T-helper 1 cell (primary cell): ENCODE results near the gene GPBP1.
"Not testable (repeated sequence)": the region's sequence is repeated elsewhere in the genome, so short reads cannot be mapped to it uniquely, and the experiment has no call there.

Experiments
- DNase-seq, 5 donors: peaks; one replicate each; pipeline ENCODE4 v3.0.0-alpha.2; 2012 to 2020

GPBP1 gene

DNA sequence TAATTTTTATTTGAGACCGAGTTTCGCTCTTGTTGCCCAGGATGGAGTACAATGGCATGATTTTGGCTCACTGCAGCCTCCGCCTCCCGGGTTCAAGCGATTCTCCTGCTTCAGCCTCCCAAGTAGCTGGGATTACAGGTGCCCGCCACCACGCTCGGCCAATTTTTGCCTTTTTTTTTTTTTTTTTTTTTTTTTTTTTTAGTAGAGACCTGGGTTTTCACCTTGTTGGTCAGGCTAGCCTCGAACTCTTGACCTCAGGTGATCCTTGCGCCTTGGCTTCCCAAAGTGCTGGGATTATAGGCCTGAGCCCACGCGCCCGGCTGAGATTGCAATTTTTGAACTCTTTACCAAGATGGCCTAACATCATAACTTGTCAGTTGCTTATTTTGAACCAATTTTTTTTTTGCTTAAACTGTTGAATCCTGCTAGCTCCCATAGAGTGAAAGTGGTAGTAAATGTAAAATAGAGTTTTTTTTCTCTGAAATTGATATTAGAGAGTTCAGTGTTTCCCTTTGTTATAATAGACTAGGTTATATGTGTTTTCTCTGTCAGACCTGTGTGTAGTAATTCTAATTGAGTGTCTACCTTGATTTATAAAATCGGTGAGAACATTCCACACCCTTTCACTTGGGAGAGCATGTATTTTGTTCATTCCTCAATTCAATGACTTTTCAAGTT is 3.8 kb downstream of the GPBP1 start:
- no peak for DNase-seq

DNA sequence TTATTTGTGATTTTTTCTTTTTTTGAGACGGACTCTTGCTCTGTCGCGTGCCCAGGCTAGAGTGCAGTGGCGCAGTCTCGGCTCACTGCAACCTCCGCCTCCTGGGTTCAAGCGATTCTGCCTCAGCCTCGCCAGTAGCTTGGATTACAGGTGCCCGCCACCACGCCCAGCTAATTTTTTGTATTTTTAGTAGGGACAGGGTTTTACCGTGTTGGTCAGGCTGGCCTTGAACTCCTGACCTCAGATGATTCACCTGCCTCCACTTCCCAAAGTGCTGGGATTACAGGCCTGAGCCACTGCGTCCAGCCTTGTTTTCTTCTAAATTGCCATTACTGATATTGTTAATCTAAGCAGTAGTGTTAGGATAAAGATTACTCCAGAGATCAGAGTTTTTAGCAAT is 4.4 kb downstream of the GPBP1 start:
- not testable (repeated sequence) for DNase-seq

DNA sequence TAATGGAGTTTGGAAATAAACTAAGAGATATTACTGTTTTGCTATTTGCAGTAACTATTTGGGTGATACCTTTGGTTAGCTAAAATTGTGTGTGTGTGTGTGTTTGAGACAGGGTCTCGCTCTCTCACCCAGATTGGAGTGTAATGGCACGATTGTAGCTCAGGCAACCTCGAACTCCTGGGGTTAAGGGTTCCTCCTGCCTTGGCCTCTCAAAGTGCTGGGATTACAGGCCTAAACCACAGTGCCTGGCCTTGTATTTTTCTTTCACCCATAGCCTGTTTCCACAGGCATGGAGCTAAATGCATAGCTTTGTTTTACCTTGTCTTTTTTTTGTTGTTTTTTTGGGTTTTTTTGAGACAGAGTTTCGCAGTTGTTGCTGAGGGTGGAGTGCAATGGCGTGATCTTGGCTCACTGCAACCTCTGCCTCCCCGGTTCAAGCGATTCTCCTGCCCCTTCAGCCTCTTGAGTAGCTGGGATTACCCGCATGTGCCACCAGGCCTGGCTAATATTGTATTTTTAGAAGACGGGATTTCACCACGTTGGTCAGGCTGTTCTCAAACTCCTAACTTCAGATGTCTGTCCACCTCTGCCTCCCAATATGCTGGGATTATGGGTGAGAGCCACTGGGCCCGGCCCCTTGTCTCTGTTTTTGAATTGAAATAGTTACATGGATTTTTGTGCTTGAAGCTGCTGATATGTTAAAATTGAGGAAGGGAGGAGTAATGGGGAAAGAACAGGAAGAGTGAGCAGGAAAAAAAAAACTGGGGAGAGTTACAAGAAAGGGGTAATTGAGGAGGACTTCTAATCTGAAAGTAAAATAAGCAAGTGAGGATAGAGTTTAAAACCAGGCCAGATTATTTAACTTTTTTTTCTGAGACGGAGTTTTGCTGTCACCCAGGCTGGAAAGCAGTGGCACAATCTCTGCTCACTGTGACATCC is 5.7 kb downstream of the GPBP1 start:
- DNase-seq: no peak

DNA sequence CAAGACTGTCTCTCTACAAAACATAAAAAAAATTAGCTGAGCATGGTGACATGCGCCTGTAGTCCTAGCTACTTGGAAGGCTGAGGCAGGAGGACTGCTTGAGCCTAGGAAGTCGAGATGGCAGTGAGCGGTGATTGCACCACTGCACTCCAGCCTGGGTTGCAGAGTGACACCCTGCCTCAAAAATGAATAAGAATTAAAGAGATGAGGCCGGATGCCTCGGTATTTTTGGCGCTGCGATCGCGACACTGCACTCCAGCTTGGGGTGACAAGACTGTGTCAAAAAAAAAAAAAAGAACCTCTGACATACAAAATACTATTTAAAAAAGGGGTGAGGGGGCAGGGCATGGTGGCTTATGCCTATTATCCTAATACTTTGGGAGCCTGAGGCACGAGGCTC is 7.3 kb downstream of the GPBP1 start:
- DNase-seq: peak in 1 of 5 donors; percentile 18

DNA sequence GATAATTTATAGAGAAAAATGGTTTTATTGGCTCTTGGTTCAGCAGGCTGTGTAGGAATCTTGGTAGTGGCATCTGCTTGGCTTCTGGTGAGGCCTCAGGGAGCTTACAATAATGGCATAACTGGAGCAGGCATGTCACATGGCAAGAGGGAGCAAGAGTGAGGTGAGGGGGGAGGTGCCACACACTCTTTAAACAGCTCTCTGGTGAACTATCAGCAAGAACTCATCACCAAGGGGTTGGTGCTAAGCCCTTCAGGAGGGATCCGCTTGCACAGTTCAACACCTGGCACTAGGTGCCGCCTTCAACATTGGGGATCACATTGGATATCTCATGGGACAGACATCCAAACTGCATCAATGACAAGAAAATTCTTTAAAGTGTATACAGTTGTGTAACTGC is 10.5 kb downstream of the GPBP1 start:
- no peak for DNase-seq

DNA sequence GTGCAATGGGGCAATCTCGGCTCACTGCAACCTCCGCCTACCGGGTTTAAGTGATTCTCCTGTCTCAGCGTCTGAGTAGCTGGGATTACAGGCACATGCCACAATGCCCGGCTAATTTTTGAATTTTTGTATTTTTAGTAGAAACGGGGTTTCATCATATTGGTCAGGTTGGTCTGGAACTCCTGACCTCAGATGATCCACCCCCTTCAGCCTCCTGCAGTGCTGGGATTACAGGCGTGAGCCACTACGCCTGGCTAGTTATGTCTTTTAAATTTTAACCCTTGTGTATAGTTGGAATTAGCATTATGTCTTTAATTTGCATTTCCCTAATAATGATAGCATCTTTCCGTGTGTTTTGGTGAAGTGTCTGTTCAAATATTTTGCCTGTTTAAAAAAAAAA is 11.5 kb downstream of the GPBP1 start:
- DNase-seq: no peak

DNA sequence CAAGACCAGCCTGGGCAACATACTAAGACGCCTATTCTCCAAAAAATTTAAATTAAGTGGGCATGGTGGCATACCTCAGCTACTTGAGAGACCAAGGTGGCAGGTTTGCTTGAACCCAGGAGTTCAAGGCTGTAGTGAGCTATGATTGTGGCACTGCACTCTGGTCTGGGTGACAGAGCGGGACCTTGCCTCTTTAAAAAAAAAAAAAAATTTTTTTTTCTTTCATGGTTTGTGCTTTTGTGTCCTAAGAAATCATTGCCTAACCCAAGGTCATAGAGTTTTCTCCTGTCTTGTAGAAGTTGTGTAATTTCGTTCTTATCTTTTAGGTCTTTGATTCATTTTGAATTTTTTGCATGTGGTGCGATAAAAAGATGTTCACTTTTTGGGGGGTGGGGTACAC is 12.3 kb downstream of the GPBP1 start:
- DNase-seq: no peak

DNA sequence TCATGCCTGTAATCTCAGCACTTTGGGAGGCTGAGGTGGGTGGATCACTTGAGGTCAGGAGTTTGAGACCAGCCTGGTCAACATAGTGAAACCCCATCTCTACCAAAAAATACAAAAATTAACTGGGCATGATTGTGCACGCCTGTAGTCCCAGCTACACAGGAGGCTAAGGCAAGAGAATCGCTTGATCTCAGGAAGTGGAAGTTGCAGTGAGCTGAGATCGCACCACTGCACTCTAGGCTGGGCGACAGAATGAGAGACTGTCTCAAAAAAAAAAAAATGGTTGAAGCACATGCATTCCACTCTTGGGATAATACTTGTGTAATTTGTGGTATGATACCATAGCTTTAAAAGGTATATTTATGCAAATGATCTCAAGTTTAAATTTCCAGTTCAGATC is 14.1 kb downstream of the GPBP1 start:
- not testable (repeated sequence) for DNase-seq

DNA sequence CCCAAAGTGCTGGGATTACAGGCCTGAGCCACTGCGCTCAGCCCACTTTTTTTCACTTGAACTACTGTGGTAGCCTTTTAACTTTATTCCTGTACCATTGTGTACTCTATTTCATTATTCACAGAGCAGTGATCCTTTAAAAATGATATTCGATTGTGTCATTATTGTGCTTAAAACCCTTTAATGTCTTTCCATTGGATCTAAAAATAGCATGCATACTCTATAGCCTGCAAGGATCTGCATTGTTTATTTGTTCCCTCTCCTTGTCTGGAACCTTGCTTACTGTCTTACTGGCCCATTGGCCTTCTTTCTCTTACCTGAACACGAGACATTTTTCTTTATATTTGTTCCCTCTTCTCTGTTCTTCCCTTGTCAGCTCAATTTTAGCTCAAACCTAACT is 15.7 kb downstream of the GPBP1 start:
- no peak for DNase-seq

DNA sequence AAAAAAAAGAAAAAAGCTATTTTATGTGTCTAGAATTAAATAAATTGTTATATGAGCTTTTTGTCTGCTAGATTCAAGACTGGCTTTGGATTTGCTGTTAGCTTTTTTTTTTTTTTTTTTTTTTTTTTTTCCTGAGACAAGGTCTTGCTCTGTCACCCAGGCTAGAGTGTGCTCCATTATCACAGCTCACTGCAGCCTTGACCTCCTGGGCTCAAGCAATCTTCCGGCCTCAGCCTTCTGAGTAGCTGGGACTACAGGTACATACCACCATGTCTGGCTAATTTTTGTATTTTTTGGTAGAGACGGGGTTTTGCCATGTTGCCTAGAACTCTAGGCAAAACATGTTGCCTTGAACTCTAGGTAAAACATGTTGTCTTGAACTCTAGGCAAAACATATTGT is 16.7 kb downstream of the GPBP1 start:
- DNase-seq: no peak

DNA sequence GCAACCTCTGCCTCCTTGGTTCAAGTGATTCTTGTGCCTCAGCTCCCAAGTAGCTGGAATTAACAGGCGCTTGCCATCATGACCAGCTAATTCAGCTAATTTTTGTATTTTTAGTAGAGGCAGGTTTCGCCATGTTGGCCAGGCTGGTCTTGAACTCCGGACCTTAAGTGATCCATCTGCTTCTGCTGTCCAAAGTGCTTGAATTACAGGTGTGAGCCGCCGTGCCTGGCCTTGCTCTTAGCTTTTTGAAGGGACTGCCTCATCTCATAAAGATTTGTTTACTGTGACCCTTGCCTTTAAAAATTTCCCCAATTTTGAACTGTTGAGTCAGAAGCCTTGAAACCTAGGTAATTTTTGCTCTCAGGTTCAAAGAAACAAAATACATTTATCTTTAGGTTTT is 17.3 kb downstream of the GPBP1 start:
- DNase-seq: no peak

DNA sequence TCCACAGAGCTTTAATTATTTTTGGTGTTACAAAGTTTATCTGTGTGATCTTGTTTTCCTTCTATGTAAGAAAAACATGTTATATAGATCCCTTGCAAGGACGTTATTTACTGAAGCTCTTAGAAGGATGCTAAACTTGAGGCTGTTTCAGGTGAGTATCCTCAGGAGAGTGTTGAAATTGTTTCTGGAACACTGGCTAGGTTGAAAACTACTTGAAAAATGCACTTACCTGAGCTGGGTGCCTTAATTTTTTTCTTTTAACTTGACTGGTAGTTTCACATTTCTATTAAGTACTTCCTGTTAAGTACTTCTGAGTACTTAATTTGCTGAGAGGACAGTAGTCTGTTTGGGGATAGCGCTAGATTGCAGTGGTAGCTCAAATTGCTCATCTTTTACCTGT is 18.1 kb downstream of the GPBP1 start:
- no peak for DNase-seq

DNA sequence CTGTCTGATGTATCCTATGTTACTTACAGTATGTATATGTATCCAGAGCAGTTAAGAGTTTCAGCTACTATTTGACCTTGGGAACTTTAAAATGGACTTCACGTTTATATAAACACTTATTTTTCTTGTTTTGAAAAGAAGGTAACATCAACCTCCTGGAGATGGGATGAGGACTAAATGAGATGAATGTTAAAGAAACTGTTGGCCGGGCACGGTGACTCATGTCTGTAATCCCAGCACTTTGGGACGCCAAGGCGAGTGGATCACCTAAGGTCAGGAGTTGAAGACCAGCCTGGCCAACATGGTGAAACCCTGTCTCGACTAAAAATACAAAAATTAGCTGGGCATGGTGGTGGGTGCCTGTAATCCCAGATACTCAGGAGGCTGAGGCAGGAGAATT is 19.0 kb downstream of the GPBP1 start:
- not testable (repeated sequence) for DNase-seq

DNA sequence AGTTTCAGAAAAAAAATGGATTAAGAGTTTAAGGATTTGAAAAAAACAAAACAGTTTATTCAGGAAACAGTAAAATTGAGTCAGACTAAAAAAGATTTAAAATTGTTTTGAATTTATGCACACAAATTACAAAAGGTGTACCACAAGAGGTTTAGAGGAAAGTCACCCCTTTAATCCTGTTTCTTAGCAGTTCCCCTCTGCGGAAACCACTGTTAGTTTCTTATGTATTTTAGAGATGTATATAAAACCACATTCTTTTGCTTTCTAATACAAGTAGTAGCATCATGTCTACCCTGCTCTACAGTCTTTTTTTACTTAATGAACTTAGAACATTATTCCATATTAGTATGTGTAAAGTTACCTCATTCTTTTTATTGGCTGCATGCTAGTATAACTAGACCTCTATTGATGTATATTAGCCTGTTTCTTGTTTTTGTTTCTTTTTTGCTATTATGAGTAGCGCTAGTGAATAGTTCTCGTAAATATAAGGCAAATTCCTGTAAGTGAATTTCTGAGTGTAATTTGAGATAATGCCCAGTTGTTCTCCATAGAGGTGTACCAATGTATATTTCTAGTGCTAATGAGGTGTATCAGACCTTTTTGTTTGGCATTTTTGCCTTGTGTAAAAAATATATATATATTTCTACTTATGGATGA is 20.0 kb downstream of the GPBP1 start:
- DNase-seq: peak in 1 of 5 donors; percentile 34

DNA sequence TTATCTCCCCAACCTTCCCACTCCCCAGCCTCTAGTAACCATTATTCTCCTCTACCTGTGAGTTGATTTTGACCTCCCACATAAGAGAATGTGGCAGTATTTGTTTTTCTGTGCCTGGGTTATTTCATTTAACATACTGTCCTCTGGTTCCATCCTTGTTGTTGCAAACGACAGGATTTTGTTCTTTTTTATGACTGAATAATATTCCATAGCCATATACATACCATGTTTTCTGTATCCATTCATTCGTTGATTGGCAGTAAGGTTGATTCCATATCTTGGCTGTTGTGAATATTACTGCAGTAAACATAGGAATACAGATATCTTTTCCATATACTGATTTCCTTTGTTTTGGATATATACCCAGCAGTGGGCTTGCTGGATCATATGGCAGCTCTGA is 20.8 kb downstream of the GPBP1 start:
- no peak for DNase-seq

DNA sequence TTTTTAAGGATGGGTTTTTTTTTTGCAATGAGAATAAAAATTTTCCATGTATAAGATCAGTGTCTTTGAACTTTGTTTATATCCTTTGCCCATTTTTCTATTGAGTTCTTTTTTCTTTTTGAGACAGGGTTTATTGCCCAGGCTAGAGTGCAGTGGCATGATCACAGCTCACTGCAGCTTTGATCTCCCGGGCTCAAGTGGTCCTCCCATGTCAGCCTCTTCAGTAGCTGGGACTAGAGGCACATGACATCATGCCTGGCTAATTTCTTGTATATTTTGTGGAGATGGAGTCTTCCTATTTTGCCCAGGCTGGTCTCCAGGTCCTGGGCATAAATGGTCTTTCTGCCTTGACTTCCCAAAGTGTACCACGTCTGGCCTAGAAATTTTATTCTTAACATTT is 21.2 kb downstream of the GPBP1 start:
- no peak for DNase-seq

DNA sequence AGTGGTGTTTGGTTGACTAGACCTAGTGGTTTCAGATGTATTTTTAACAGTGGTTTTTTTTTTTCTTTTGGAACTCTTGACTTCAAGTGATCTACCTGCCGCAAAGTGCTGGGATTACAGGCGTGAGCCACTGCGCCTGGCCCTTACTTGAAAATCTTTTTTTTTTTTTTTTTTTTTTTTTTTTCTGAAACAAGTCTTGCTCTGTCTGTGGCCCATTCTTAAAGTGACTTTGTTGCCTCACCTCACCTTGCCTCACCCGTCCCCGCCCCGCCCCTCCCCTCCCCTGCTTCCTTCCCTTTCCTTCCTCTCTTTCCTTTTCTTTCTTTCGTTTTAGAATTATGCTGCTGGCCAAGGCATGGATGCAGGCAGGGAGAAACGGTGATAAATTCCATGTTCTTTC is 26.0 kb downstream of the GPBP1 start:
- no peak for DNase-seq

DNA sequence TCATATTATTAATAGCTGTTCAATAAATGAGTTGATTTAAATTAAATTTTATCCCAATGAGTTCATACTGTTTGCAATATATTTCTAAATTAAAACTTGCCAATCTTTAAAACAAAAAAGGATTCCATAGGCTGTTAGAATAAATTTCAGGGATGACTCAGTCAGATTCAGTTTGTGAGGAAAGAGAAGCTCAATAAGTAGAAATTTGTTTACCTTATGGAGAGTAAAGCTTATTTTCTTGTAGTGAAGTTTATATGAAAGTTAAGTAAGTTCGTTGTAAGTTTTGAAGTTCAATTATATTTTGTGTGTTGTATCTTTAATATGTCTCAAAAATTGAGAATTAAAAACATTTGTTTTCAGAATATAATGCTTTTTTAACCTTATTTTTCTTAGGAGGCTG is 29.0 kb downstream of the GPBP1 start:
- DNase-seq: no peak

DNA sequence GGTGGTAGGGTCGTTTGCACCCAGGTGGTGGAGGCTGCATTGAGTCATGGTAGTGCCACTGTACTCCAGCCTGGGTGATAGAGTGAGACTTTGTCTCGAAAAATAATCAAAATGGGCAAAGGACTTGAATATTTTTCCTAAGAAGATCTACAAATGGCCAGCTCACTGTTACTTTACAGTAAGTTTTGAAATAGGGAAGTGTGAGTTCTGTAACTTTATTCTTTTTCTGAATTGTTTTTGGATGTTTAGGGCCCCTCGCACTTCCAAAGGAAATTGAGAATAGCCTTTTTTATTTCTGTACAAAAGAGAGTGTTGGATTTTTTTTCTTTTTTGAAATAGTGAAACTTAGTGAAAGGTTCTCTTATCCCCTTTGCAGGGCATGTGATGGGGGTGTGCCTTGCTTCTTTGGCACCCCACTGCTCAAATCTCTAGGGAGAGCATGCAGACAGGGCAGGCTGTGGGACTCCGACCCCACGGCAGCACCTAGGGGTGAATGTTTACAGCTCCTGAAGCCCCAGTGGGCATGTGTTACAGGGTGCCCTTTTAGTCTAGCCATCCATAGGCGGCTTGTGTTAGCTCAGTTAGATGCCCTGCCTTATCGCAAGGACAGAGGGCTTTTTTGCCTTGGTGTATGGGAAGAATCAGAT is 33.3 kb downstream of the GPBP1 start:
- no peak for DNase-seq

DNA sequence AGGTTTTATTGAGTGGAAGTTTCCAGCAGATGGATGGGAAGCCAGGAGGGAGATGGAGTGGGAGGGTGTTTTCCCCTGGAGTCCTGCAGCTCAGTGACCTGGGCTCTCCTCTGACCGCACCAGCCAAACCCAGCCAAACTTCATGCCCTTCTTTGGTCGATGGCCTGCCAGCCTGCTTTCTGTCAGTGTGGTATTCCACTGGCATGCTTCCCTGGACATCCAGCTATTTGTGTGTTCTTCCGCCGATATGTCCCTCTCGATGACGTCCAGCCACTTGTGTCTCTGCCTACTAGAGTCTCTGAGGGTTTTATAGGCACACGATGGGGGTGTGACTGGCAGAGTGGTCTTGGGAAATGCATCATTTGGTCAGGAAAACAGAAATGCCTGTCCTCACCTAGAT is 33.8 kb downstream of the GPBP1 start:
- no peak for DNase-seq

DNA sequence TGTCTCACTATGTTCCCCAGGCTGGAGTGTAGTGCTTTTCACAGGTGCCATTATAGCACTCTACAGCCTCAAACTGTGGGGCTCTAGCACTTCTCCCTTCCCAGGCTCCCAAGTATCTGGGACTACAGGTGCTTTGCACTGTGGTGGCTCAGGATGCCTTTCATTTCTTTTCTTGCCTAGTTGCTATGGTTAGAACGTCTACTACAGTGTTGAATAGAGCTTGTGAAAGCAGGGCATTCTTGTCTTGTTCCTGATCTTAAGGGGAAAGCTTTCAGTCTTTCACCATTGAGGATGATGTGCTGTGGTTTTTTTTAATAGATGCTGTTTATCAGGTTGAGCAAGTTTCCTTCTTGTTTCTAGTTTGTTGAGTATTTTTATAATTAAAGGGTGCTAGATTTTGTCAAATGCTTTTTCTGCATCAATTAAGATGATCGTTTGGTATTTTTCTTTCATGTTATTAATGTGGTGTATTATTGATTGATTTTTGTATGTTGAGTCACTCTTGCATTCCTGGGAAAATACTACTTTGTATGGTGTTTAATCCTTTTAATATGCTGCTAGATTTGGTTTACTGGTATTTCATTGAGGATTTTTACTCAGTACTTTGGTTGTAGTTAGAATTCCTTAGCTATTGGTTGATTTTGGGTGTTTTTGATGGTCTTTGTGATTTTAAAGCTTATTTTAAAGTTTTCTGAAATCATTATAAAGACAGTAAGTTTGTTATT is 35.6 kb downstream of the GPBP1 start:
- no peak for DNase-seq

DNA sequence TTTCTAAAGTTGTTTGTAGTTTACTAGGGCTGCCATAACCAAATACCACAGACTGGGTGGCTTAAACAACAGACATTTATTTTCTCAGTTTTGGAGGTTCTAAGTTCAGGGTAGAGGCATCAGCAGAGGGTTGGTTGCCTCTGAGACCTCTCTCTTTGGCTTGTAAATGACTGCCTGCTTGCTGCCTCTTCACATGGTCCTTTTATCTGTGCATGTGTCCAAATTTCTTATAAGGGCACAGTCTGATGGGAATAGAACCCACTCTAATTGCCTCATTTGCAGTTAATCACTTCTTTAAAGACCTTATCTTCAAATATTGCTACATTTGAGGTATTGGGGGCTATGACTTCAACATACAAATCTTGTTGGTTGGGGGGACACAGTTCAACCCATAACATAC is 36.8 kb downstream of the GPBP1 start:
- no peak for DNase-seq

DNA sequence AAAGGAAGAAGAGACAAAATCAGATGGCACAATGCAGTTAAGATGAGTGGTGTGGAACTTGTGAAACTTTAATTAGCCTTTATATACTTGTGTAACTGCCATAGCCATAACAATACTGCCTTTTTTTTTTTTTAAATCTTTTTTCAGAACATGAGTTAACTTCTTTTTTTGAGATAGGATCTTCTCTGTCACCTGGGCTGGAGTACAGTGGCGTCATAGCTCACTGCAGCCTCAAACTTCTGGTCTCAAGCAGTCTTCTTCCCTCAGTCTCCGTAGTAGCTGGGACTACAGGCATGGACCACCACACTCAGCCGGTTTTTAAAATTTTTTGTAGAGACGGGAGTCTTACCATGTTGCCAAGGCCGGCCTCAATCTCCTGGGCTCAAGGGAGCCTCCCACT is 37.2 kb downstream of the GPBP1 start:
- no peak for DNase-seq
